ENCODE results near the gene AIP.

GRCh38 chr11:67500484-67500821 is 17.6 kb downstream of the AIP start:
- no peak for TF ChIP-seq CTCF (IDR thresholded peaks at IDR 0.05; ENCODE audit: extremely low read depth in 1 of 2, insufficient read depth in 1 of 2, low read depth in 1 of 2, low read length in 2 of 2)
- TF ChIP-seq POLR2AphosphoS5 (IDR thresholded peaks at IDR 0.05; ENCODE audit: insufficient read depth, low read depth, low read length): no peak
- TF ChIP-seq MYC (IDR thresholded peaks at IDR 0.05; ENCODE audit: low read depth, low read length): no peak
- no peak for TF ChIP-seq MAX (IDR thresholded peaks at IDR 0.05; ENCODE audit: insufficient read depth, insufficient read length)
- TF ChIP-seq EZH2 (IDR thresholded peaks at IDR 0.05; ENCODE audit: borderline replicate concordance, low read depth, low read length, severe bottlenecking): no peak

Data from endothelial cell of umbilical vein (primary cell).